DOHH2 (cell line): ENCODE measurements around the gene SLC25A14.

ENCODE experiments used
- CTCF ChIP-seq: fragments of 200-600 bp; sonication (generic); IDR thresholded peaks from one replicate; pipeline ENCODE4 v1.5.1; 2014; ENCODE audit warnings: antibody characterized with exemption, mild to moderate bottlenecking, low read depth, low read length; ENCODE audit not compliant: poor library complexity, severe bottlenecking
- EZH2phosphoT487 ChIP-seq: fragments of 200-600 bp; sonication (generic); IDR thresholded peaks from 2 replicates; pipeline ENCODE4 v1.6.1; 2017; ENCODE audit warnings: borderline replicate concordance, mild to moderate bottlenecking, antibody characterized with exemption, low read length, moderate library complexity, mixed read lengths

- TF ChIP-seq CTCF: no peak
- no peak for TF ChIP-seq EZH2phosphoT487
These were observed 9.6 kb upstream of the SLC25A14 start for GRCh38 chrX:130330146-130330545.
